GM23338 (cell line): ENCODE results near the gene ANAPC7. TPM values are rescaled to one million over a fixed set of nuclear protein-coding genes. Genes with fewer than 3 reads are reported as not detected.

ENCODE experiments used
- ATAC-seq: fragments of 200-7000 bp; cut with Tn5 transposase; 3 replicates; pipeline ENCODE4 v1.9.1; 2020
- DNase-seq: peaks from one replicate; pipeline ENCODE4 v3.0.0-alpha.2; 2015; ENCODE audit warnings: low spot score
- H2AFZ ChIP-seq: fragments of 200-600 bp; sonication (generic); 2 replicates; pipeline ENCODE4 v1.8.0; 2016; ENCODE audit warnings: antibody characterized with exemption, mild to moderate bottlenecking, moderate library complexity
- H3F3A ChIP-seq: fragments of 200-600 bp; sonication (generic); replicated peaks from 2 replicates; pipeline ENCODE4 v1.8.0; 2017; ENCODE audit warnings: antibody characterized with exemption, mixed run types, low read depth
- H3K27ac ChIP-seq: fragments of 200-600 bp; sonication (generic); 2 replicates; pipeline ENCODE4 v1.6.1; 2016; ENCODE audit warnings: low read depth
- H3K27me3 ChIP-seq: fragments of 200-600 bp; sonication (generic); 2 replicates; pipeline ENCODE4 v1.8.0; 2016; ENCODE audit warnings: mild to moderate bottlenecking, mixed run types, moderate library complexity; ENCODE audit not compliant: insufficient read depth
- H3K36me3 ChIP-seq: fragments of 200-600 bp; sonication (generic); 2 replicates; pipeline ENCODE4 v1.8.0; 2016; ENCODE audit warnings: mild to moderate bottlenecking; ENCODE audit not compliant: insufficient read depth
- H3K4me1 ChIP-seq: fragments of 200-600 bp; sonication (generic); 2 replicates; pipeline ENCODE4 v1.8.0; 2016; ENCODE audit warnings: mild to moderate bottlenecking, moderate library complexity; ENCODE audit not compliant: insufficient read depth
- H3K4me2 ChIP-seq: fragments of 200-600 bp; sonication (generic); 2 replicates; pipeline ENCODE4 v1.7.1; 2017; ENCODE audit warnings: mixed run types
- H3K4me3 ChIP-seq: fragments of 200-600 bp; sonication (generic); 2 replicates; pipeline ENCODE4 v1.6.1; 2016; ENCODE audit warnings: mixed run types
- H3K79me2 ChIP-seq: fragments of 200-600 bp; sonication (generic); replicated peaks from 2 replicates; pipeline ENCODE4 v1.8.0; 2017; ENCODE audit warnings: mild to moderate bottlenecking; ENCODE audit not compliant: insufficient read depth
- H3K9me2 ChIP-seq: fragments of 200-600 bp; sonication (generic); 2 replicates; pipeline ENCODE4 v1.8.0; 2017; ENCODE audit not compliant: insufficient read depth
- H4K20me1 ChIP-seq: fragments of 200-600 bp; sonication (generic); replicated peaks from 2 replicates; pipeline ENCODE4 v1.8.0; 2017; ENCODE audit warnings: mild to moderate bottlenecking; ENCODE audit not compliant: insufficient read depth
- H3K27ac Mint-ChIP-seq: 2 replicates; pipeline ENCODE4 v1.8.0; 2020; ENCODE audit warnings: inconsistent platforms, mild to moderate bottlenecking, moderate library complexity, mixed read lengths
- H3K27me3 Mint-ChIP-seq: 3 replicates; pipeline ENCODE4 v1.8.0; 2022; ENCODE audit warnings: low read depth, mild to moderate bottlenecking, moderate library complexity, mixed read lengths, inconsistent platforms; ENCODE audit not compliant: insufficient read depth, poor library complexity
- H3K36me3 Mint-ChIP-seq: 3 replicates; pipeline ENCODE4 v1.8.0; 2021; ENCODE audit warnings: low read depth, mild to moderate bottlenecking, inconsistent platforms, moderate library complexity, mixed read lengths
- H3K4me1 Mint-ChIP-seq: 3 replicates; pipeline ENCODE4 v1.8.0; 2020; ENCODE audit warnings: mild to moderate bottlenecking, inconsistent platforms, mixed read lengths
- H3K4me3 Mint-ChIP-seq: 3 replicates; pipeline ENCODE4 v1.8.0; 2021; ENCODE audit warnings: moderate library complexity, mild to moderate bottlenecking, inconsistent platforms, mixed read lengths
- H3K9me3 Mint-ChIP-seq: 3 replicates; pipeline ENCODE4 v1.8.0; 2020; ENCODE audit warnings: moderate library complexity, mild to moderate bottlenecking, inconsistent platforms, mixed read lengths
- CREB1 ChIP-seq: fragments of 250-450 bp; sonication (Bioruptor Pico); IDR thresholded peaks from 2 replicates; pipeline ENCODE4 v1.5.0; 2020; ENCODE audit warnings: low read depth, mild to moderate bottlenecking, moderate library complexity
- CTCF ChIP-seq, 2 experiments: fragments of 200-600 bp in 1 of 2; sonication (generic) in 1 of 2; conservative IDR thresholded peaks; 2 replicates each; pipeline versions ENCODE4 v1.5.1 to v1.6.1; 2016 to 2017; ENCODE audit warnings: antibody characterized with exemption in 2 of 2, low read depth in 2 of 2, mild to moderate bottlenecking in 2 of 2, moderate library complexity in 1 of 2
- EZH2 ChIP-seq: fragments of 200-600 bp; sonication (generic); IDR thresholded peaks from one replicate; pipeline ENCODE4 v1.8.0; 2017; ENCODE audit warnings: antibody characterized with exemption, mild to moderate bottlenecking, low read depth; ENCODE audit not compliant: unreplicated experiment
- JUNB ChIP-seq: IDR thresholded peaks from one replicate; pipeline ENCODE4 v1.6.1; 2016; ENCODE audit warnings: antibody characterized with exemption; ENCODE audit not compliant: unreplicated experiment
- REST ChIP-seq: IDR thresholded peaks from one replicate; pipeline ENCODE4 v1.6.1; 2018; ENCODE audit warnings: antibody characterized with exemption; ENCODE audit not compliant: unreplicated experiment
- STAT1 ChIP-seq: IDR thresholded peaks from one replicate; pipeline ENCODE4 v1.6.1; 2016; ENCODE audit warnings: antibody characterized with exemption; ENCODE audit not compliant: unreplicated experiment
- ZNF114 ChIP-seq: fragments of 250-450 bp; sonication (Bioruptor Pico); IDR thresholded peaks from 2 replicates; pipeline ENCODE4 v1.5.0; 2020; ENCODE audit warnings: mild to moderate bottlenecking, moderate library complexity
- ZNF331 ChIP-seq: fragments of 250-450 bp; sonication (Bioruptor Pico); IDR thresholded peaks from 2 replicates; pipeline ENCODE4 v1.5.0; 2020; ENCODE audit warnings: low read depth, mild to moderate bottlenecking, moderate library complexity
- polyA plus RNA-seq: library from polyadenylated mRNA; unstranded; fragments of >200 nt; fragmentation: Nextera tagmentation; extraction: Ambion mirVana; gene quantifications from 2 replicates; pipeline ENCODE4 v1.2.1, GENCODE V29; 2016
- total RNA-seq: library from RNA; depleted of rRNA; stranded (reverse); fragments of >200 nt; shearing (Covaris generic); gene quantifications from 2 replicates; pipeline ENCODE4 v1.2.3, GENCODE V29; 2014
- TF ChIP-seq, protein P1 (sequence below): IDR thresholded peaks from 2 replicates; pipeline ENCODE4 v1.6.1; 2016; ENCODE audit warnings: antibody characterized with exemption
- TF ChIP-seq, protein P2 (sequence below): fragments of 250-450 bp; sonication (Bioruptor Pico); IDR thresholded peaks from 2 replicates; pipeline ENCODE4 v1.5.0; 2020; ENCODE audit warnings: mild to moderate bottlenecking, moderate library complexity

Gene ANAPC7
- total and polyA plus RNA-seq, 2 experiments from 2014 or later: 71.0 to 99.3 TPM

DNA sequence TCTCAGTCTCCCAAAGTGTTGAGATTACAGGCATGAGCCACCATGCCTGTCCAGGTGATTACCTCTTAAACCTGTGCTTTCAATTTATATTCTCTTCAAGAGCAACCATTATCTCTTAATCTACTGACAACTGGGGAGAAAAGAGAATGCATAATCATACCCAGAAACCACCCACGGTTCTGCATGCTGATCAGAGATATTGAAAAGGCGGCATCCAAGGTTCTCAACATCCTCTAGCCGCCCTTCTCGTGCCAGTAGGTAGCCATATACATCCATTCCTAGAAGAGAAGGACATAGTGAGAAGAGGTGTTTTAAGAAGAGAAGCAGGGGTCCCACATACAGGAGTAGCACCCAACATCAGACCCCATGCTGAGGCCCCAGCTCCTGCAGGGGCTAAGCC is 20.8 kb downstream of the ANAPC7 start (continued):
- TF ChIP-seq, protein P1, sequence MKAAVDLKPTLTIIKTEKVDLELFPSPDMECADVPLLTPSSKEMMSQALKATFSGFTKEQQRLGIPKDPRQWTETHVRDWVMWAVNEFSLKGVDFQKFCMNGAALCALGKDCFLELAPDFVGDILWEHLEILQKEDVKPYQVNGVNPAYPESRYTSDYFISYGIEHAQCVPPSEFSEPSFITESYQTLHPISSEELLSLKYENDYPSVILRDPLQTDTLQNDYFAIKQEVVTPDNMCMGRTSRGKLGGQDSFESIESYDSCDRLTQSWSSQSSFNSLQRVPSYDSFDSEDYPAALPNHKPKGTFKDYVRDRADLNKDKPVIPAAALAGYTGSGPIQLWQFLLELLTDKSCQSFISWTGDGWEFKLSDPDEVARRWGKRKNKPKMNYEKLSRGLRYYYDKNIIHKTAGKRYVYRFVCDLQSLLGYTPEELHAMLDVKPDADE: no peak
- TF ChIP-seq STAT1: no peak
- TF ChIP-seq, protein P2, sequence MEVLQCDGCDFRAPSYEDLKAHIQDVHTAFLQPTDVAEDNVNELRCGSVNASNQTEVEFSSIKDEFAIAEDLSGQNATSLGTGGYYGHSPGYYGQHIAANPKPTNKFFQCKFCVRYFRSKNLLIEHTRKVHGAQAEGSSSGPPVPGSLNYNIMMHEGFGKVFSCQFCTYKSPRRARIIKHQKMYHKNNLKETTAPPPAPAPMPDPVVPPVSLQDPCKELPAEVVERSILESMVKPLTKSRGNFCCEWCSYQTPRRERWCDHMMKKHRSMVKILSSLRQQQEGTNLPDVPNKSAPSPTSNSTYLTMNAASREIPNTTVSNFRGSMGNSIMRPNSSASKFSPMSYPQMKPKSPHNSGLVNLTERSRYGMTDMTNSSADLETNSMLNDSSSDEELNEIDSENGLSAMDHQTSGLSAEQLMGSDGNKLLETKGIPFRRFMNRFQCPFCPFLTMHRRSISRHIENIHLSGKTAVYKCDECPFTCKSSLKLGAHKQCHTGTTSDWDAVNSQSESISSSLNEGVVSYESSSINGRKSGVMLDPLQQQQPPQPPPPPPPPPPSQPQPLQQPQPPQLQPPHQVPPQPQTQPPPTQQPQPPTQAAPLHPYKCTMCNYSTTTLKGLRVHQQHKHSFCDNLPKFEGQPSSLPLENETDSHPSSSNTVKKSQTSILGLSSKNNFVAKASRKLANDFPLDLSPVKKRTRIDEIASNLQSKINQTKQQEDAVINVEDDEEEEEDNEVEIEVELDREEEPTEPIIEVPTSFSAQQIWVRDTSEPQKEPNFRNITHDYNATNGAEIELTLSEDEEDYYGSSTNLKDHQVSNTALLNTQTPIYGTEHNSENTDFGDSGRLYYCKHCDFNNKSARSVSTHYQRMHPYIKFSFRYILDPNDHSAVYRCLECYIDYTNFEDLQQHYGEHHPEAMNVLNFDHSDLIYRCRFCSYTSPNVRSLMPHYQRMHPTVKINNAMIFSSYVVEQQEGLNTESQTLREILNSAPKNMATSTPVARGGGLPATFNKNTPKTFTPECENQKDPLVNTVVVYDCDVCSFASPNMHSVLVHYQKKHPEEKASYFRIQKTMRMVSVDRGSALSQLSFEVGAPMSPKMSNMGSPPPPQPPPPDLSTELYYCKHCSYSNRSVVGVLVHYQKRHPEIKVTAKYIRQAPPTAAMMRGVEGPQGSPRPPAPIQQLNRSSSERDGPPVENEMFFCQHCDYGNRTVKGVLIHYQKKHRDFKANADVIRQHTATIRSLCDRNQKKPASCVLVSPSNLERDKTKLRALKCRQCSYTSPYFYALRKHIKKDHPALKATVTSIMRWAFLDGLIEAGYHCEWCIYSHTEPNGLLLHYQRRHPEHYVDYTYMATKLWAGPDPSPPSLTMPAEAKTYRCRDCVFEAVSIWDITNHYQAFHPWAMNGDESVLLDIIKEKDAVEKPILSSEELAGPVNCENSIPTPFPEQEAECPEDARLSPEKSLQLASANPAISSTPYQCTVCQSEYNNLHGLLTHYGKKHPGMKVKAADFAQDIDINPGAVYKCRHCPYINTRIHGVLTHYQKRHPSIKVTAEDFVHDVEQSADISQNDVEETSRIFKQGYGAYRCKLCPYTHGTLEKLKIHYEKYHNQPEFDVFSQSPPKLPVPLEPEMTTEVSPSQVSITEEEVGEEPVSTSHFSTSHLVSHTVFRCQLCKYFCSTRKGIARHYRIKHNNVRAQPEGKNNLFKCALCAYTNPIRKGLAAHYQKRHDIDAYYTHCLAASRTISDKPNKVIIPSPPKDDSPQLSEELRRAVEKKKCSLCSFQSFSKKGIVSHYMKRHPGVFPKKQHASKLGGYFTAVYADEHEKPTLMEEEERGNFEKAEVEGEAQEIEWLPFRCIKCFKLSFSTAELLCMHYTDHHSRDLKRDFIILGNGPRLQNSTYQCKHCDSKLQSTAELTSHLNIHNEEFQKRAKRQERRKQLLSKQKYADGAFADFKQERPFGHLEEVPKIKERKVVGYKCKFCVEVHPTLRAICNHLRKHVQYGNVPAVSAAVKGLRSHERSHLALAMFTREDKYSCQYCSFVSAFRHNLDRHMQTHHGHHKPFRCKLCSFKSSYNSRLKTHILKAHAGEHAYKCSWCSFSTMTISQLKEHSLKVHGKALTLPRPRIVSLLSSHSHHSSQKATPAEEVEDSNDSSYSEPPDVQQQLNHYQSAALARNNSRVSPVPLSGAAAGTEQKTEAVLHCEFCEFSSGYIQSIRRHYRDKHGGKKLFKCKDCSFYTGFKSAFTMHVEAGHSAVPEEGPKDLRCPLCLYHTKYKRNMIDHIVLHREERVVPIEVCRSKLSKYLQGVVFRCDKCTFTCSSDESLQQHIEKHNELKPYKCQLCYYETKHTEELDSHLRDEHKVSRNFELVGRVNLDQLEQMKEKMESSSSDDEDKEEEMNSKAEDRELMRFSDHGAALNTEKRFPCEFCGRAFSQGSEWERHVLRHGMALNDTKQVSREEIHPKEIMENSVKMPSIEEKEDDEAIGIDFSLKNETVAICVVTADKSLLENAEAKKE (CRISPR knock-in tag): no peak

GRCh38 chr12:110379631-110380030 is 23.9 kb downstream of the ANAPC7 start:
- Mint-ChIP-seq H3K4me1 (no peaks in the 10 kb centered on the region), H3K4me3 (no peak overlapping the region), H3K9me3 (no peaks in the 10 kb centered on the region), H3K27ac (no peak overlapping the region), H3K36me3 (peaks cover 89% of the 10 kb centered on the region), H3K27me3 (no peaks in the 10 kb centered on the region)
- Histone ChIP-seq H2AFZ (no peak overlapping the region), H3K79me2 (no peaks in the 10 kb centered on the region; the same call in 1 of the 2 replicates), H3K27me3 (no peaks in the 10 kb centered on the region), H3K36me3 (peaks cover 86% of the 10 kb centered on the region), H3K4me1 (no peaks in the 10 kb centered on the region), H3K4me3 (no peak overlapping the region), H3F3A (peaks cover 24% of the 10 kb centered on the region), H3K9me2 (no peaks in the 10 kb centered on the region), H3K4me2 (no peak overlapping the region), H4K20me1 (peaks cover 23% of the 10 kb centered on the region), H3K27ac (no peak overlapping the region)
- TF ChIP-seq EZH2 (no peak), CREB1 (CRISPR knock-in tag) (no peak), ZNF114 (no peak), REST (no peak), STAT1 (no peak), JUNB (no peak), ZNF331 (no peak), CTCF (conservative IDR thresholded peaks at IDR 0.05; ENCODE audit: low read depth in 2 of 2) (no peak)
- TF ChIP-seq, protein P1: no peak
- ATAC-seq (no peak), DNase-seq (no peak)
